Right atrium auricular region (tissue), 2 donors: ENCODE results near the gene C1orf232. TPM values are rescaled to one million over a fixed set of nuclear protein-coding genes. Genes with fewer than 3 reads are reported as not detected.

ENCODE experiments used
- DNase-seq: peaks from one replicate; pipeline ENCODE4 v3.0.0-alpha.2; 2019; ENCODE audit warnings: low spot score
- H3K27ac ChIP-seq, 2 donors: fragments of 200-600 bp; sonication (generic); 1 replicate in 1 of 2; 2 replicates in 1 of 2; pipeline ENCODE4 v1.5.1; 2016 to 2019
- H3K27me3 ChIP-seq, 2 donors: fragments of 200-600 bp; sonication (generic); one replicate each; pipeline versions ENCODE4 v1.5.1 to v1.6.0; 2017 to 2019
- H3K36me3 ChIP-seq: fragments of 200-600 bp; sonication (generic); one replicate; pipeline ENCODE4 v1.5.1; 2016
- H3K4me1 ChIP-seq, 2 donors: fragments of 200-600 bp; sonication (generic); one replicate each; pipeline versions ENCODE4 v1.5.1 to v1.6.0; 2017 to 2019
- H3K4me3 ChIP-seq, 2 donors: fragments of 200-600 bp; sonication (generic); 1 replicate in 1 of 2; 2 replicates in 1 of 2; pipeline ENCODE4 v1.5.1; 2017 to 2019; ENCODE audit warnings: mild to moderate bottlenecking in 1 of 2, moderate library complexity in 1 of 2
- H3K9me3 ChIP-seq, 2 donors: fragments of 200-600 bp; sonication (generic); one replicate each; pipeline ENCODE4 v1.5.1; 2019
- CTCF ChIP-seq, 2 donors: fragments of 200-600 bp; sonication (generic); IDR thresholded peaks; one replicate each; pipeline ENCODE4 v1.5.1; 2019; ENCODE audit warnings: antibody characterized with exemption in 2 of 2
- total RNA-seq, 2 donors: library from RNA; depleted of rRNA; stranded (reverse); fragments of >200 nt; gene quantifications; one replicate each; pipeline ENCODE4 v1.1.0, GENCODE V29; 2016

C1orf232 gene
- total RNA-seq, 2 donors from 2014 or later = not detected

GRCh38 chr1:26191739-26192138 is 23.0 kb upstream of the C1orf232 start:
- no peak for DNase-seq
- no peaks in the 10 kb centered on the region for H3K36me3 ChIP-seq
- TF ChIP-seq CTCF (IDR thresholded peaks at IDR 0.05) = no peak
- no peaks in the 10 kb centered on the region for H3K4me1 ChIP-seq
- H3K27ac ChIP-seq = no peak overlapping the region
- no peaks in the 10 kb centered on the region for H3K27me3 ChIP-seq
- no peaks in the 10 kb centered on the region for H3K9me3 ChIP-seq
- H3K4me3 ChIP-seq = no peak overlapping the region

DNA sequence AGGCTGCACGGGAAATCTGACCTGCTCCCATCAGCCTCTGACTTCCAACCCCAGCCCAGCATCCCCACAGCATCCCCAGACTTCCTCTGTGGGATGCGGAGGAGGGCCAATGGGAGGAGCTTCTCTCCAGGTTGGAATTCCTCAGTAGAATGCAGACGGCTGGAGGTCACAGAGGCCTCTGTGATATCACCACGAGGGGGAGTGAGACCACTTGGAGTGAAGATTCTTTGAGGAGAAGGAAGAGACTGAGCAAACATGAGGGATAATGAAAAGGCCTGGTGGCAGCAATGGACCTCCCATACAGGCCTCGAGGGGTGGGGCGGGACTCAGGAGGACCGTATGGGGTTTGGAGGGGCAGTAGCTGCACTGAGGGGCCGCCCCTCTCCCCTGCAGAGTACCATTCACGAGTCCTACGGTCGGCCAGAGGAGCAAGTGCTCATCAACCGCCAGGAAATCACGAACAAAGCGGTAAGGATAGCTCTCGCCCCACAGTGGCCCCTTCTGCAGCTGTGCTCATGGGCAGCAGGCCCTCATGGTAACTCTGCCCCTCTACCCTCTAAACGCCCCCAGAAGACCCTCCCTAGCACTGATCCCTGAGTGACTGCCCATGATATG is 21.7 kb upstream of the C1orf232 start, which contains the start of gene CATSPER4:
CATSPER4 (plus strand) TSS at position 230 of the 615 bp plus-strand sequence; CDS start at position 256, 26 bp downstream.
- DNase-seq = no peak
- peak in 1 of 2 donors; percentile 22 for TF ChIP-seq CTCF (IDR thresholded peaks at IDR 0.05)

DNA sequence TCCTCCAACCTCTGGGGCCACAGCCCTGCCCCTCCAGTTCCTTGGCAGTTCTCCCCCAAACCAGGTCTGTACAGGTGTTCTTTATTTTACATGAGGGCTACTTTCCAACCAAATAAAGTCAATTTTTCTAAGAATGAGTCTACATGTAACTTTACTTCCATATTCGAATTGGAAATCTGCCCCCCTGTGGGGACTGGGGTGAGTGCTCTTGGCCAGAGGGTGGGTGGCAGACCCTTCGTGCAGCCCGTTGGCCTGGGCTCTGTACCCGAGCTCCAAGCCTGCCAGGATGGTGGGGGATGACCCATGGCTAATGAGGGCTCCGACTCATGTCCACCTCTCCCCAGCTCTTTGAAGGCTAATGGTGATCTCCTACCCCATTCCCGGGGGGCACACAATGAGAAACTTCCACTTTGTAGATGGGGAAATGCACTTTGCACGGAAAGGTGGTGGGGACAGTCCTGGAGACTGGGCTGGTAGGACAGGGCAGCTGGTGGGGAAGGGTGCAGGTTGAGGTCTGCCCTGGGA is 21.1 kb upstream of the C1orf232 start:
- no peak overlapping the region for H3K27ac ChIP-seq
- H3K9me3 ChIP-seq = no peaks in the 10 kb centered on the region
- TF ChIP-seq CTCF (IDR thresholded peaks at IDR 0.05) = no peak
- DNase-seq = no peak
- H3K27me3 ChIP-seq = no peaks in the 10 kb centered on the region
- H3K4me3 ChIP-seq = no peak overlapping the region
- H3K36me3 ChIP-seq = no peaks in the 10 kb centered on the region
- H3K4me1 ChIP-seq = no peaks in the 10 kb centered on the region

More for the DNA sequence above, 21.7 kb upstream of the C1orf232 start, which contains the start of gene CATSPER4:
- Histone ChIP-seq H3K27ac (no peak within 1 kb of the TSS), H3K4me1 (no peaks in the 10 kb centered on the region), H3K27me3 (no peaks in the 10 kb centered on the region), H3K36me3 (no peaks in the 10 kb centered on the region), H3K4me3 (no peak within 1 kb of the TSS), H3K9me3 (no peaks in the 10 kb centered on the region)

DNA sequence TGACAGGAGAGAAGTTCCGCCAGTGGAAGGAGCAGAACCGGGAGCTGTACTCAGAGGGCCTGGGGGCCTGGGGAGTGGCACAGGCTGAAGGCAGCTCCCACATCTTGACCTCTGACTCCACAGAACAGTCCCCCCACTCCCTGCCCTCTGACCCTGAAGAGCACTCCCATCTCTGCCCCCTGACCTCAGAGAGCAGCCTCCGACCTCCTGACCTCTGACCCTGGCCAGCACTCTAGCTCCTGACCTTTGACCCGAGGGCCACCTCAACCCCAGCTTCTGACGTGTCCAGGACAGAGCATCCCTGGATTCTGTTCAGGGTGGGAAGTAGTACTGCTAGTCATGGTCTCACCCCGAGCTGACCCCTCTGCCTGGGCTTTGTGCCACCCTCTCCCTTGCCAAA is 20.6 kb upstream of the C1orf232 start:
- H3K36me3 ChIP-seq = no peaks in the 10 kb centered on the region

DNA sequence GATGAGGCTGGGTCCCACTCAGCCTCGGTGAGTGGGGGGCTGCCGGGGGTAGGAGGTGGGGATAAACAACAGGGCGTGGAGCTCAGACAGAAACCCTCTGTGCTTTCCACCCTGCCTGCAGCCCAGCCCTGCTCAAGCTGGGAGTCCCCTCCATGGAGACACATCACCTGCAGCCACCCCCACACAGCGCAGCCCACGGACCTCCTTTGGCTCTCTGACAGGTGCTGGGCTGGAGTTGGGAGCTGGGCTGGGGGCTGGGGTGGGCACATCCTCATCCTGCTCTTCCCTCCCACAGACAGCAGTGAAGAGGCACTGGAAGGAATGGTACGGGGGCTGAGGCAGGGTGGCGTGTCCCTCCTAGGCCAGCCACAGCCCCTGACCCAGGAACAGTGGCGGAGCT is 19.7 kb upstream of the C1orf232 start:
- no peak for DNase-seq
- no peaks in the 10 kb centered on the region for H3K4me1 ChIP-seq
- TF ChIP-seq CTCF (IDR thresholded peaks at IDR 0.05) = no peak
- no peaks in the 10 kb centered on the region for H3K27me3 ChIP-seq
- H3K27ac ChIP-seq = no peak overlapping the region
- no peak overlapping the region for H3K4me3 ChIP-seq
- no peaks in the 10 kb centered on the region for H3K36me3 ChIP-seq
- no peaks in the 10 kb centered on the region for H3K9me3 ChIP-seq

More for the DNA sequence above, 20.6 kb upstream of the C1orf232 start:
- no peak overlapping the region for H3K27ac ChIP-seq
- H3K4me1 ChIP-seq = no peaks in the 10 kb centered on the region
- no peaks in the 10 kb centered on the region for H3K27me3 ChIP-seq
- no peak for DNase-seq
- no peak overlapping the region for H3K4me3 ChIP-seq
- no peaks in the 10 kb centered on the region for H3K9me3 ChIP-seq
- no peak for TF ChIP-seq CTCF (IDR thresholded peaks at IDR 0.05)

DNA sequence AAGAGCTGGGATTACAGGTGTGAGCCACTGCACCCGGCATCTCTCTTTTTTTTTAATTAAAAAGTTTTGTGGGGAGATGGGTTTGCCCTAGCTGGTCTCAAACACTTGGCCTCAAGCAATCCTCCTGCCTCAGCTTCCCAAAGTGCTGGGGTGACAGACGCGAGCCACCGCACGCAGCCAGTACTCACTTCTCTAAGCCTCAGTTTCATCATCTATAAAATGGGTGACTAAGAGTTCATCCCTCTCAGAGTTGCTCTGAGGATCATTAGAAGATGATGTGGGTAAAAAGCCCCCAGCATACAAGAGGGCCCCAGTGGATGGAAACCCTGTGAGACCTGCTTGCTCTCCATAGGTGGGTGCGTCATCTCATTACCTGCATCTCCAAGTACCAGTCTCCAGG is 19.1 kb upstream of the C1orf232 start:
- Histone ChIP-seq H3K27ac (no peak overlapping the region), H3K27me3 (no peaks in the 10 kb centered on the region), H3K4me3 (no peak overlapping the region), H3K4me1 (no peaks in the 10 kb centered on the region), H3K9me3 (no peaks in the 10 kb centered on the region), H3K36me3 (no peaks in the 10 kb centered on the region)
- no peak for TF ChIP-seq CTCF (IDR thresholded peaks at IDR 0.05)
- no peak for DNase-seq
